B cell (primary cell): Measurements from ENCODE around the gene FHIT. TPM values are rescaled to one million over a fixed set of nuclear protein-coding genes. Genes with fewer than 3 reads are reported as not detected.

Experiments used
- ATAC-seq: fragments of 200-7000 bp; cut with Tn5 transposase; one replicate; pipeline ENCODE4 v1.10.0; 2021; ENCODE audit warnings: low read depth, mild to moderate bottlenecking, moderate number of reproducible peaks, moderate library complexity
- CTCF ChIA-PET: fragments of 350-600 bp; sonication (Branson Sonifier 250); formaldehyde crosslinking; loops from one replicate; lab custom pipeline; 2021; ENCODE audit warnings: antibody characterized with exemption, inconsistent platforms; lab: Charles Lee
- POLR2A ChIA-PET: fragments of 350-600 bp; sonication (Branson Sonifier 250); formaldehyde crosslinking; loops from one replicate; lab custom pipeline; 2021; ENCODE audit warnings: antibody characterized with exemption; lab: Charles Lee
- DNase-seq: peaks from one replicate; pipeline ENCODE4 v3.0.0; 2013
- H2AFZ ChIP-seq: 2 replicates; pipeline ENCODE4 v1.6.1; 2012; ENCODE audit warnings: mild to moderate bottlenecking, low read depth, low read length; ENCODE audit not compliant: insufficient read depth, poor library complexity, severe bottlenecking
- H3K27ac ChIP-seq, 2 donors: 1 replicate in 1 of 2; 2 replicates in 1 of 2; pipeline ENCODE4 v1.5.1; 2012 to 2013; ENCODE audit warnings: low read length in 2 of 2, mild to moderate bottlenecking in 2 of 2, moderate library complexity in 1 of 2
- H3K27me3 ChIP-seq, 4 experiments: fragments of 200-600 bp in 1 of 4; sonication (generic) in 1 of 4; replicated peaks in 1 of 4; 1 replicate in 2 of 4; 2 replicates in 2 of 4; pipeline versions ENCODE4 v1.6.1 to v1.7.0; 2013 to 2016; ENCODE audit warnings: low read length in 3 of 4, mild to moderate bottlenecking in 2 of 4, mixed read lengths in 1 of 4, moderate library complexity in 1 of 4; ENCODE audit not compliant: insufficient read depth in 4 of 4, control insufficient read depth in 3 of 4; ENCODE audit errors: control extremely low read depth in 1 of 4
- H3K36me3 ChIP-seq, 2 experiments: replicated peaks in 1 of 2; 1 replicate in 1 of 2; 2 replicates in 1 of 2; pipeline versions ENCODE4 v1.6.1 to v1.7.1; 2013; ENCODE audit warnings: low read length in 1 of 2; ENCODE audit not compliant: insufficient read depth in 2 of 2, control insufficient read depth in 1 of 2; ENCODE audit errors: control extremely low read depth in 1 of 2, extremely low read depth in 1 of 2
- H3K4me1 ChIP-seq, 2 donors: fragments of 200-600 bp in 1 of 2; sonication (generic) in 1 of 2; 1 replicate in 1 of 2; 2 replicates in 1 of 2; pipeline versions ENCODE4 v1.5.1 to v1.6.1; 2013 to 2017; ENCODE audit warnings: low read length in 2 of 2; ENCODE audit not compliant: control insufficient read depth in 2 of 2, insufficient read depth in 2 of 2
- H3K4me2 ChIP-seq: replicated peaks from 2 replicates; pipeline ENCODE3; 2012; ENCODE audit warnings: mild to moderate bottlenecking, low read depth, low read length; ENCODE audit not compliant: poor library complexity, severe bottlenecking
- H3K4me3 ChIP-seq, 5 experiments: fragments of 200-600 bp in 1 of 5; sonication (generic) in 1 of 5; 1 replicate in 3 of 5; 2 replicates in 2 of 5; pipeline versions ENCODE4 v1.5.1 to v1.7.0; 2011 to 2016; ENCODE audit warnings: low read length in 4 of 5, mild to moderate bottlenecking in 4 of 5, low read depth in 2 of 5, control low read depth in 1 of 5, moderate library complexity in 1 of 5; ENCODE audit not compliant: insufficient read depth in 1 of 5; ENCODE audit errors: control extremely low read depth in 1 of 5, extremely low read depth in 1 of 5
- H3K79me2 ChIP-seq: fragments of 200-600 bp; sonication (generic); one replicate; pipeline ENCODE4 v1.6.0; 2016; ENCODE audit warnings: low read length; ENCODE audit not compliant: control insufficient read depth, insufficient read depth
- H3K9ac ChIP-seq: fragments of 200-600 bp; sonication (generic); 2 replicates; pipeline ENCODE4 v1.6.1; 2017; ENCODE audit warnings: mild to moderate bottlenecking, low read length, moderate library complexity
- H3K9me3 ChIP-seq, 3 donors: one replicate each; pipeline versions ENCODE4 v1.6.1 to v1.7.1; 2013; ENCODE audit warnings: low read length in 2 of 3; ENCODE audit not compliant: control insufficient read depth in 2 of 3, insufficient read depth in 1 of 3; ENCODE audit errors: control extremely low read depth in 1 of 3
- H4K20me1 ChIP-seq: 2 replicates; pipeline ENCODE4 v1.6.0; 2012; ENCODE audit warnings: mild to moderate bottlenecking, low read length; ENCODE audit not compliant: insufficient read depth, control insufficient read depth, poor library complexity, severe bottlenecking
- H3K27ac Mint-ChIP-seq: one replicate; pipeline ENCODE4 v1.8.0; 2021; ENCODE audit warnings: mixed read lengths
- H3K27me3 Mint-ChIP-seq: one replicate; pipeline ENCODE4 v1.8.0; 2021; ENCODE audit warnings: mixed read lengths
- H3K4me1 Mint-ChIP-seq: one replicate; pipeline ENCODE4 v1.8.0; 2021; ENCODE audit warnings: mixed read lengths
- H3K4me3 Mint-ChIP-seq: one replicate; pipeline ENCODE4 v1.8.0; 2021; ENCODE audit warnings: mixed read lengths
- H3K9me3 Mint-ChIP-seq: one replicate; pipeline ENCODE4 v1.8.0; 2022; ENCODE audit warnings: mixed read lengths; ENCODE audit not compliant: insufficient read depth
- EZH2 ChIP-seq: IDR thresholded peaks from 2 replicates; pipeline ENCODE4 v1.6.1; 2012; ENCODE audit warnings: borderline replicate concordance, low read depth, mild to moderate bottlenecking, moderate library complexity, low read length; ENCODE audit not compliant: insufficient read depth, poor library complexity, severe bottlenecking
- WGBS: methylation state at CpG from one replicate; pipeline ENCODE4 v1.1.5; 2013; ENCODE audit warnings: missing lambda C conversion rate; ENCODE audit not compliant: insufficient coverage; 5-methylcytosine and 5-hydroxymethylcytosine counted together
- intact Hi-C: fragments of 100-400 bp; cut with micrococcal nuclease; formaldehyde crosslinking; loops from one replicate; pipeline ENCODE4 v1.10.0; 2022
- polyA plus RNA-seq: library from polyadenylated mRNA; depleted of rRNA; stranded (reverse); fragments of >200 nt; gene quantifications from 2 replicates; pipeline ENCODE4 v1.2.3, GENCODE V29; 2012
- total RNA-seq, 2 donors: library from RNA; stranded (reverse); fragments of 120-200 nt in 1 of 2; gene quantifications; 1 replicate in 1 of 2; 2 replicates in 1 of 2; pipeline versions ENCODE4 v1.2.3 to v1.2.4, GENCODE V29; 2013 to 2022
- TF ChIP-seq, protein P1 (sequence below): fragments of 200-600 bp; IDR thresholded peaks from one replicate; pipeline ENCODE4 v1.8.0; 2022; ENCODE audit warnings: antibody characterized with exemption, mild to moderate bottlenecking

The FHIT gene
- total and polyA plus RNA-seq, 2 donors (not counting 1 experiment from before 2014, with no cell fraction given): 1.7 to 7.8 TPM

DNA sequence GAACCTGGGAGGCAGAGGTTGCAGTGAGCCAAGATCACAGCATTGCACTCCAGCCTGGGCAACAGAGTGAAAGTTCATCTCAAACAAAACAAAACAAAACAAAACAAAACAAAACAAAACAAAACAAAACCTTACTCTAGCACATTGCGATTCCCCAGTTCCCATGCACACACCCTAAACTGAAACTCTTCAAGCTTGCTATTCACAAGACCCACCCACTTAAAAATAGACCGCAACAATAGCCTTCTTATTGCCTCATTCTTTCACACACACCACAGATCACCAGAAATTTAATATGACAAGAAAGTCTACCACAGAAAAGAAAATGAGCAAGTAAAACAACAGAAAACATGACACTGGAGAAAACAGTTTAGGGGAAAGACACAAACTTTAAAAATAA is 598.4 kb downstream of the FHIT start:
- Histone ChIP-seq H3K4me2 (no peak overlapping the region), H3K27ac (no peak overlapping the region), H3K79me2 (no peaks in the 10 kb centered on the region), H3K4me1 (no peaks in the 10 kb centered on the region), H3K9ac (no peak overlapping the region), H3K36me3 (no peaks in the 10 kb centered on the region), H2AFZ (no peak overlapping the region), H3K4me3 (no peak overlapping the region), H3K27me3 (no peaks in the 10 kb centered on the region), H3K9me3 (peaks cover 0 to 3% (median 0%) of the 10 kb centered on the region in 3 donors), H4K20me1 (no peaks in the 10 kb centered on the region)
- Mint-ChIP-seq H3K4me1 (no peaks in the 10 kb centered on the region), H3K9me3 (no peaks in the 10 kb centered on the region), H3K4me3 (no peak overlapping the region), H3K27me3 (no peaks in the 10 kb centered on the region), H3K27ac (no peak overlapping the region)
- DNase-seq (no peak), ATAC-seq (no peak)
- ChIA-PET POLR2A (no interaction called here), CTCF (no interaction called here)
- intact Hi-C loops: no loop called here
- 93% methylated on average over 1 of the region's 2 CpGs for WGBS
- TF ChIP-seq, protein P1, sequence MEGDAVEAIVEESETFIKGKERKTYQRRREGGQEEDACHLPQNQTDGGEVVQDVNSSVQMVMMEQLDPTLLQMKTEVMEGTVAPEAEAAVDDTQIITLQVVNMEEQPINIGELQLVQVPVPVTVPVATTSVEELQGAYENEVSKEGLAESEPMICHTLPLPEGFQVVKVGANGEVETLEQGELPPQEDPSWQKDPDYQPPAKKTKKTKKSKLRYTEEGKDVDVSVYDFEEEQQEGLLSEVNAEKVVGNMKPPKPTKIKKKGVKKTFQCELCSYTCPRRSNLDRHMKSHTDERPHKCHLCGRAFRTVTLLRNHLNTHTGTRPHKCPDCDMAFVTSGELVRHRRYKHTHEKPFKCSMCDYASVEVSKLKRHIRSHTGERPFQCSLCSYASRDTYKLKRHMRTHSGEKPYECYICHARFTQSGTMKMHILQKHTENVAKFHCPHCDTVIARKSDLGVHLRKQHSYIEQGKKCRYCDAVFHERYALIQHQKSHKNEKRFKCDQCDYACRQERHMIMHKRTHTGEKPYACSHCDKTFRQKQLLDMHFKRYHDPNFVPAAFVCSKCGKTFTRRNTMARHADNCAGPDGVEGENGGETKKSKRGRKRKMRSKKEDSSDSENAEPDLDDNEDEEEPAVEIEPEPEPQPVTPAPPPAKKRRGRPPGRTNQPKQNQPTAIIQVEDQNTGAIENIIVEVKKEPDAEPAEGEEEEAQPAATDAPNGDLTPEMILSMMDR: no peak
- TF ChIP-seq EZH2: no peak

DNA sequence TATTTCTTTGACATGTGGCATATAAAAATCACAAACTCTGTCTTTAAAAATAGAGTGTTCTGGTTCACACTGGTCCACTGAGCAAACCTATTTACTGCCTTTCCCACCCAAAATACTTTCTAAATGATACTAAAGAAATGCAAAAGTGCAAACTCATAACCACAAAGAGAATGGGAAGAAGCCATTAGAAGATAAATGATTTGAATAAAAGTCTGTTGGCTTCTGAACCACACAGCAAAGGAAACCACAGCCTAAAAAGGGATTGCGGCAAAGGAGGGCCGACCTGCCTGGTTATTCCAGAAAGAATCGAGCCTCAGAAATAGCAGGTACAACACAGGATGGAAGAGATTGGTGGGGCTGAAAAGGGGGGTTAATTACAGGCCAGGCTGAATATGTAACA is 599.5 kb downstream of the FHIT start:
- Histone ChIP-seq H2AFZ (no peak overlapping the region), H3K4me1 (no peaks in the 10 kb centered on the region), H4K20me1 (no peaks in the 10 kb centered on the region), H3K4me2 (no peak overlapping the region), H3K9ac (no peak overlapping the region), H3K79me2 (no peaks in the 10 kb centered on the region), H3K4me3 (no peak overlapping the region), H3K9me3 (peaks cover 0 to 3% (median 0%) of the 10 kb centered on the region in 3 donors), H3K27ac (no peak overlapping the region), H3K27me3 (no peaks in the 10 kb centered on the region), H3K36me3 (no peaks in the 10 kb centered on the region)
- ATAC-seq (no peak), DNase-seq (no peak)
- no peak overlapping the region for H3K27ac Mint-ChIP-seq
- POLR2A ChIA-PET: no interaction called here
- CTCF ChIA-PET: no interaction called here
- no peak overlapping the region for H3K4me3 Mint-ChIP-seq
- no peak for TF ChIP-seq EZH2
- TF ChIP-seq, protein P1: no peak
- no peaks in the 10 kb centered on the region for H3K27me3 Mint-ChIP-seq
- H3K9me3 Mint-ChIP-seq: no peaks in the 10 kb centered on the region
- H3K4me1 Mint-ChIP-seq: no peaks in the 10 kb centered on the region
- 6% methylated on average over 3 of the region's 3 CpGs for WGBS
- intact Hi-C loops: no loop called here
